HCT116 (cell line): ENCODE results near the gene C1S.

Experiments
- CBX3 ChIP-seq: IDR thresholded peaks from 2 replicates; pipeline ENCODE4 v1.6.1; 2012; ENCODE audit warnings: low read depth
- CEBPB ChIP-seq: IDR thresholded peaks from 2 replicates; pipeline ENCODE4 v1.6.1; 2012; ENCODE audit warnings: low read depth
- ELF1 ChIP-seq: IDR thresholded peaks from 2 replicates; pipeline ENCODE4 v1.6.1; 2012; ENCODE audit warnings: low read depth, borderline replicate concordance
- EZH2 ChIP-seq: fragments of 200-600 bp; sonication (generic); IDR thresholded peaks from 2 replicates; pipeline ENCODE4 v1.6.1; 2017; ENCODE audit warnings: antibody characterized with exemption, mixed run types
- EZH2phosphoT487 ChIP-seq: fragments of 200-600 bp; IDR thresholded peaks from 2 replicates; pipeline ENCODE4 v1.6.1; 2018; ENCODE audit warnings: antibody characterized with exemption, borderline replicate concordance
- JUND ChIP-seq: IDR thresholded peaks from 2 replicates; pipeline ENCODE4 v1.6.1; 2012
- POLR2A ChIP-seq: IDR thresholded peaks from 2 replicates; pipeline ENCODE4 v1.7.0; 2011; ENCODE audit warnings: borderline replicate concordance; ENCODE audit not compliant: insufficient read depth, insufficient read length; ENCODE audit errors: extremely low read depth
- POLR2AphosphoS5 ChIP-seq: IDR thresholded peaks from 2 replicates; pipeline ENCODE4 v1.6.1; 2011; ENCODE audit warnings: mild to moderate bottlenecking, low read depth, low read length, moderate library complexity
- SIN3A ChIP-seq: IDR thresholded peaks from 2 replicates; pipeline ENCODE4 v1.6.1; 2012; ENCODE audit warnings: low read depth
- ZFX ChIP-seq: fragments of 450-650 bp; IDR thresholded peaks from 2 replicates; pipeline ENCODE4 v1.6.1; 2017
- TF ChIP-seq, protein P1 (sequence below), 3 experiments: fragments of 200-600 bp in 1 of 3; sonication (generic) in 1 of 3; IDR thresholded peaks in 2 of 3; conservative IDR thresholded peaks in 1 of 3; 2 replicates each; pipeline ENCODE4 v1.5.1; 2012 to 2017; ENCODE audit warnings: low read depth in 2 of 3, low read length in 2 of 3, antibody characterized with exemption in 1 of 3, borderline replicate concordance in 1 of 3, control low read depth in 1 of 3, mild to moderate bottlenecking in 1 of 3, mixed read lengths in 1 of 3, mixed run types in 1 of 3, moderate library complexity in 1 of 3; ENCODE audit not compliant: insufficient read depth in 1 of 3
- TF ChIP-seq, protein P2 (sequence below): IDR thresholded peaks from 2 replicates; pipeline ENCODE4 v1.6.1; 2012; ENCODE audit warnings: low read depth
- TF ChIP-seq, protein P3 (sequence below): IDR thresholded peaks from 2 replicates; pipeline ENCODE4 v1.6.1; 2012

DNA sequence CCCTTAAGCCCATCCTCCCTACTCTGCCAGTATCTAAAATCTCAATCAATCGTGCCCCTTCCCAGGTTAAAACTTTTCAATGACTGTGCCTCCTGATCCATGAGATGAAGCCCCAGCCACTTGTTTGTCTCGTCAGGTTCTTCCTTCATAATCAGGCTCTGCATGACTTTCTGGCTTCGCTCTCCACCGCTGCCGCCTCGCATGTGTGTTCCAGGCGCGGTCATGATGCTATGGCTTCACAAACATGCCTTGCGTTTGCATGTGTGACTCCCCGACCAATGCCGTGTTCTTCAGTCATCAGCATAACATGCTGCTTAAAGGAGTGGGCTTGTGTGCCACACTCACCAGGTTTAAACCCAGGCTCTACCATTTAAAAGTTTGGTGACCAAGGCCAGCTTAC lies 53.5 kb downstream of the C1S start:
- TF ChIP-seq, protein P1, sequence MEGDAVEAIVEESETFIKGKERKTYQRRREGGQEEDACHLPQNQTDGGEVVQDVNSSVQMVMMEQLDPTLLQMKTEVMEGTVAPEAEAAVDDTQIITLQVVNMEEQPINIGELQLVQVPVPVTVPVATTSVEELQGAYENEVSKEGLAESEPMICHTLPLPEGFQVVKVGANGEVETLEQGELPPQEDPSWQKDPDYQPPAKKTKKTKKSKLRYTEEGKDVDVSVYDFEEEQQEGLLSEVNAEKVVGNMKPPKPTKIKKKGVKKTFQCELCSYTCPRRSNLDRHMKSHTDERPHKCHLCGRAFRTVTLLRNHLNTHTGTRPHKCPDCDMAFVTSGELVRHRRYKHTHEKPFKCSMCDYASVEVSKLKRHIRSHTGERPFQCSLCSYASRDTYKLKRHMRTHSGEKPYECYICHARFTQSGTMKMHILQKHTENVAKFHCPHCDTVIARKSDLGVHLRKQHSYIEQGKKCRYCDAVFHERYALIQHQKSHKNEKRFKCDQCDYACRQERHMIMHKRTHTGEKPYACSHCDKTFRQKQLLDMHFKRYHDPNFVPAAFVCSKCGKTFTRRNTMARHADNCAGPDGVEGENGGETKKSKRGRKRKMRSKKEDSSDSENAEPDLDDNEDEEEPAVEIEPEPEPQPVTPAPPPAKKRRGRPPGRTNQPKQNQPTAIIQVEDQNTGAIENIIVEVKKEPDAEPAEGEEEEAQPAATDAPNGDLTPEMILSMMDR (IDR thresholded peaks at IDR 0.05 in 2 of 3, conservative IDR thresholded peaks at IDR 0.05 in 1 of 3; ENCODE audit: borderline replicate concordance in 1 of 3, insufficient read depth in 1 of 3, low read depth in 2 of 3, low read length in 2 of 3) = no peak
- TF ChIP-seq POLR2A (no peak), CBX3 (no peak), SIN3A (no peak), EZH2 (no peak), POLR2AphosphoS5 (no peak), ELF1 (no peak), JUND (no peak), EZH2phosphoT487 (no peak), CEBPB (no peak), ZFX (no peak)
- TF ChIP-seq, protein P2, sequence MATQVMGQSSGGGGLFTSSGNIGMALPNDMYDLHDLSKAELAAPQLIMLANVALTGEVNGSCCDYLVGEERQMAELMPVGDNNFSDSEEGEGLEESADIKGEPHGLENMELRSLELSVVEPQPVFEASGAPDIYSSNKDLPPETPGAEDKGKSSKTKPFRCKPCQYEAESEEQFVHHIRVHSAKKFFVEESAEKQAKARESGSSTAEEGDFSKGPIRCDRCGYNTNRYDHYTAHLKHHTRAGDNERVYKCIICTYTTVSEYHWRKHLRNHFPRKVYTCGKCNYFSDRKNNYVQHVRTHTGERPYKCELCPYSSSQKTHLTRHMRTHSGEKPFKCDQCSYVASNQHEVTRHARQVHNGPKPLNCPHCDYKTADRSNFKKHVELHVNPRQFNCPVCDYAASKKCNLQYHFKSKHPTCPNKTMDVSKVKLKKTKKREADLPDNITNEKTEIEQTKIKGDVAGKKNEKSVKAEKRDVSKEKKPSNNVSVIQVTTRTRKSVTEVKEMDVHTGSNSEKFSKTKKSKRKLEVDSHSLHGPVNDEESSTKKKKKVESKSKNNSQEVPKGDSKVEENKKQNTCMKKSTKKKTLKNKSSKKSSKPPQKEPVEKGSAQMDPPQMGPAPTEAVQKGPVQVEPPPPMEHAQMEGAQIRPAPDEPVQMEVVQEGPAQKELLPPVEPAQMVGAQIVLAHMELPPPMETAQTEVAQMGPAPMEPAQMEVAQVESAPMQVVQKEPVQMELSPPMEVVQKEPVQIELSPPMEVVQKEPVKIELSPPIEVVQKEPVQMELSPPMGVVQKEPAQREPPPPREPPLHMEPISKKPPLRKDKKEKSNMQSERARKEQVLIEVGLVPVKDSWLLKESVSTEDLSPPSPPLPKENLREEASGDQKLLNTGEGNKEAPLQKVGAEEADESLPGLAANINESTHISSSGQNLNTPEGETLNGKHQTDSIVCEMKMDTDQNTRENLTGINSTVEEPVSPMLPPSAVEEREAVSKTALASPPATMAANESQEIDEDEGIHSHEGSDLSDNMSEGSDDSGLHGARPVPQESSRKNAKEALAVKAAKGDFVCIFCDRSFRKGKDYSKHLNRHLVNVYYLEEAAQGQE = no peak
- TF ChIP-seq, protein P3, sequence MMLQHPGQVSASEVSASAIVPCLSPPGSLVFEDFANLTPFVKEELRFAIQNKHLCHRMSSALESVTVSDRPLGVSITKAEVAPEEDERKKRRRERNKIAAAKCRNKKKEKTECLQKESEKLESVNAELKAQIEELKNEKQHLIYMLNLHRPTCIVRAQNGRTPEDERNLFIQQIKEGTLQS = no peak
